ENCODE measurements around the gene LYVE1.

DNA sequence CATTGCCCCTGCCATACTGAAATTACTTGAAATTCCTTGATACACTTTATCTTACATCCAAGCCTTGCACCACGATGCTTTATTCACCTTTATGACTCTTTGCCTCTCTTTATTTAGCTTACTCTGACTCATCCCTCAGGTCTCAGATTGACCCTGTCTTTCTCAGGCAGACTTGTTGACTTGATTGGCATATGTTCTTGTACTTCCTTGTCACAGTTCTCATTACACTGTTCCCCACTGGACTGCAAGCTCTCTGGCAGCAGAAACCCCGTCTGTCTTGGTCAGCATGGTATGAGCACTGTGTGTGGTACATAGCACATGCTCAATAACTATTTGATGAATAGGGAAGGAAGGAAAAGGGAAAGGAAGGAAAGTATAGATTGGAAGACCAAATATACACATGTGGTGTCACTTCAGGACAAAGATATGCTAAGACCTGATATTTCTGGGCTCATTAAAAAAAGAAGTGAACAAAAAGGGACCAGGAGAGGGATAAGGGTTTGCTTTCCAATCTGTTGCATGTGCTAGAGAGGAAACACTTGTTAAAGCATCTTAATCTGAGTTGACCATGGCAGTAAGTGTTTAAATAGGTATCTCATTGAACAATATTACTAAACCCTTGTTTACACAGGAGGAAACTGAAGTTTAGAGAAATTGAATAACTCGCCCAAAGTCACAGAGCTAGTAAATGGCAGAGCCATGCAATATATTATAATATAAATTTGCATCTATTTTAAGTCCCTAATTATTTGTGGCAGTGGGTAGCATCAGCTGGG lies 7.2 kb downstream of the LYVE1 start:
- TF ChIP-seq POLR2AphosphoS5 (IDR thresholded peaks at IDR 0.05) (no peak), EP300 (IDR thresholded peaks at IDR 0.05) (no peak), POLR2A (IDR thresholded peaks at IDR 0.05) (no peak)
